ENCODE results near the gene ANKMY1. TPM values are rescaled to one million over a fixed set of nuclear protein-coding genes. Genes with fewer than 3 reads are reported as not detected.

ANKMY1 gene
- total and polyA plus RNA-seq, 2 donors (not counting 1 experiment from before 2014, with no cell fraction given): 51.7 to 72.1 TPM

GRCh38 chr2:240588006-240588655, 30.3 kb upstream of the ANKMY1 start:
- Histone ChIP-seq H4K20me1 (ENCODE audit: control insufficient read depth, insufficient read depth, low read length, poor library complexity, severe bottlenecking) (peaks cover 86% of the 10 kb centered on the region), H3K4me2 (replicated peaks; ENCODE audit: low read depth, low read length, poor library complexity, severe bottlenecking) (peak overlapping the region; percentile 94), H3K27me3 (replicated peaks in 1 of 4; ENCODE audit: control extremely low read depth in 1 of 4, control insufficient read depth in 3 of 4, insufficient read depth in 4 of 4, low read length in 3 of 4) (no peaks in the 10 kb centered on the region), H3K4me1 (ENCODE audit: control insufficient read depth in 2 of 2, insufficient read depth in 2 of 2, low read length in 2 of 2) (peaks cover 32 to 40% of the 10 kb centered on the region in 2 donors), H2AFZ (ENCODE audit: insufficient read depth, low read depth, low read length, poor library complexity, severe bottlenecking) (no peak overlapping the region), H3K79me2 (ENCODE audit: control insufficient read depth, insufficient read depth, low read length) (peaks cover 94% of the 10 kb centered on the region), H3K27ac (ENCODE audit: low read length in 2 of 2) (no peak overlapping the region), H3K9me3 (ENCODE audit: control extremely low read depth in 1 of 3, control insufficient read depth in 2 of 3, insufficient read depth in 1 of 3, low read length in 2 of 3) (no peaks in the 10 kb centered on the region), H3K36me3 (replicated peaks in 1 of 2; ENCODE audit: control extremely low read depth in 1 of 2, control insufficient read depth in 1 of 2, extremely low read depth in 1 of 2, insufficient read depth in 2 of 2, low read length in 1 of 2) (peaks cover 0 to 22% of the 10 kb centered on the region in 2 experiments), H3K9ac (ENCODE audit: low read length) (no peak overlapping the region), H3K4me3 (ENCODE audit: control extremely low read depth in 1 of 5, extremely low read depth in 1 of 5, insufficient read depth in 1 of 5, low read depth in 2 of 5, low read length in 4 of 5) (peak overlapping the region in 1 of 5 experiments; percentile 93)
- peaks cover 42% of the 10 kb centered on the region for H3K4me1 Mint-ChIP-seq
- no peaks in the 10 kb centered on the region for H3K9me3 Mint-ChIP-seq (ENCODE audit: insufficient read depth)
- H3K4me3 Mint-ChIP-seq: peak overlapping the region; percentile 93
- WGBS (ENCODE audit: insufficient coverage): 94% methylated on average over 10 of the region's 10 CpGs
- intact Hi-C loops (cut with micrococcal nuclease): no loop called here
- peak overlapping the region; percentile 8 for H3K27ac Mint-ChIP-seq
- TF ChIP-seq EZH2 (IDR thresholded peaks at IDR 0.05; ENCODE audit: borderline replicate concordance, insufficient read depth, low read depth, low read length, poor library complexity, severe bottlenecking): no peak
- no peak for TF ChIP-seq CTCF (IDR thresholded peaks at IDR 0.05)
- no peak for ATAC-seq (ENCODE audit: low read depth)
- H3K27me3 Mint-ChIP-seq: no peaks in the 10 kb centered on the region
- CTCF ChIA-PET: interaction anchor here (2.3 to 7.2 kb wide), 3 partner anchors 24 to 74 kb away, joined by 12 to 126 read pairs (median 25); partner anchors contain the start of genes ANKMY1 and DUSP28
- DNase-seq: no peak
- POLR2A ChIA-PET: interaction anchor here (3.7 kb wide), 1 partner anchor 28 kb away, joined by 59 read pairs; the partner anchor contains the start of gene DUSP28
